HG02884 (cell line): ENCODE data around the gene SYP.

Experiments used
- ATAC-seq: cut with Tn5 transposase; IDR thresholded peaks from one replicate; pipeline ENCODE4 v1.9.1; 2021; ENCODE audit warnings: mild to moderate bottlenecking, moderate library complexity; ENCODE audit not compliant: unreplicated experiment

The SYP gene

GRCh38 chrX:49199906-49200771, at the start of gene SYP:
TSS of gene SYP (minus strand) at chrX:49200193. CDS start at chrX:49200186, 7 bp downstream.
- ATAC-seq: peak; percentile 88

GRCh38 chrX:49249616-49250015, 49.6 kb upstream of the SYP start:
- no peak for ATAC-seq

- ATAC-seq: no peak
Measured at GRCh38 chrX:49249071-49249470, 49.1 kb upstream of the SYP start.

GRCh38 chrX:49247916-49248811, 48.2 kb upstream of the SYP start:
- no peak for ATAC-seq

- ATAC-seq: no peak
Measured at GRCh38 chrX:49247346-49247745, 47.4 kb upstream of the SYP start.

GRCh38 chrX:49246541-49246940, 46.5 kb upstream of the SYP start:
- no peak for ATAC-seq

GRCh38 chrX:49244207-49244606, 44.2 kb upstream of the SYP start:
- no peak for ATAC-seq

- ATAC-seq: no peak
Measured at GRCh38 chrX:49243166-49243565, 43.2 kb upstream of the SYP start.

- no peak for ATAC-seq
Measured at GRCh38 chrX:49242545-49243066, 42.6 kb upstream of the SYP start.

GRCh38 chrX:49238735-49239134, 38.7 kb upstream of the SYP start:
- no peak for ATAC-seq

GRCh38 chrX:49237060-49237459, 37.1 kb upstream of the SYP start:
- no peak for ATAC-seq

GRCh38 chrX:49233887-49234555, 34.0 kb upstream of the SYP start:
- ATAC-seq: no peak

- ATAC-seq: no peak
Measured at GRCh38 chrX:49233176-49233575, 33.2 kb upstream of the SYP start, which contains the start of gene CACNA1F. TSS of gene CACNA1F (minus strand) at chrX:49233340. CDS start at chrX:49233309, 31 bp downstream.

- no peak for ATAC-seq
Measured at GRCh38 chrX:49232525-49232924, 32.5 kb upstream of the SYP start.

- ATAC-seq: no peak
Measured at GRCh38 chrX:49231333-49232000, 31.5 kb upstream of the SYP start.

- peak; percentile 56 for ATAC-seq
Measured at GRCh38 chrX:49230500-49231232, 30.7 kb upstream of the SYP start.

GRCh38 chrX:49228185-49228584, 28.2 kb upstream of the SYP start:
- ATAC-seq: no peak

GRCh38 chrX:49227726-49228125, 27.7 kb upstream of the SYP start:
- no peak for ATAC-seq

- ATAC-seq: no peak
Measured at GRCh38 chrX:49226946-49227345, 27.0 kb upstream of the SYP start.

- no peak for ATAC-seq
Measured at GRCh38 chrX:49225858-49226257, 25.9 kb upstream of the SYP start.
